GM10266 (cell line): ENCODE results near the gene ESR1.

ENCODE experiments used
- DNase-seq: peaks from one replicate; pipeline ENCODE4 v3.0.0; 2012; ENCODE audit errors: extremely low spot score
- TF ChIP-seq, protein P1 (sequence below): IDR thresholded peaks from 2 replicates; pipeline ENCODE4 v1.5.1; 2012; ENCODE audit warnings: mild to moderate bottlenecking, low read depth; ENCODE audit not compliant: control insufficient read depth, insufficient read depth; ENCODE audit errors: missing control alignments

Gene ESR1

GRCh38 chr6:152122434-152122833 lies 315.0 kb downstream of the ESR1 start:
- TF ChIP-seq, protein P1, sequence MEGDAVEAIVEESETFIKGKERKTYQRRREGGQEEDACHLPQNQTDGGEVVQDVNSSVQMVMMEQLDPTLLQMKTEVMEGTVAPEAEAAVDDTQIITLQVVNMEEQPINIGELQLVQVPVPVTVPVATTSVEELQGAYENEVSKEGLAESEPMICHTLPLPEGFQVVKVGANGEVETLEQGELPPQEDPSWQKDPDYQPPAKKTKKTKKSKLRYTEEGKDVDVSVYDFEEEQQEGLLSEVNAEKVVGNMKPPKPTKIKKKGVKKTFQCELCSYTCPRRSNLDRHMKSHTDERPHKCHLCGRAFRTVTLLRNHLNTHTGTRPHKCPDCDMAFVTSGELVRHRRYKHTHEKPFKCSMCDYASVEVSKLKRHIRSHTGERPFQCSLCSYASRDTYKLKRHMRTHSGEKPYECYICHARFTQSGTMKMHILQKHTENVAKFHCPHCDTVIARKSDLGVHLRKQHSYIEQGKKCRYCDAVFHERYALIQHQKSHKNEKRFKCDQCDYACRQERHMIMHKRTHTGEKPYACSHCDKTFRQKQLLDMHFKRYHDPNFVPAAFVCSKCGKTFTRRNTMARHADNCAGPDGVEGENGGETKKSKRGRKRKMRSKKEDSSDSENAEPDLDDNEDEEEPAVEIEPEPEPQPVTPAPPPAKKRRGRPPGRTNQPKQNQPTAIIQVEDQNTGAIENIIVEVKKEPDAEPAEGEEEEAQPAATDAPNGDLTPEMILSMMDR = no peak

GRCh38 chr6:152123076-152123475 lies 315.6 kb downstream of the ESR1 start:
- no peak for DNase-seq
- TF ChIP-seq, protein P1 = no peak

More at GRCh38 chr6:152122434-152122833, 315.0 kb downstream of the ESR1 start:
- DNase-seq = no peak

DNA sequence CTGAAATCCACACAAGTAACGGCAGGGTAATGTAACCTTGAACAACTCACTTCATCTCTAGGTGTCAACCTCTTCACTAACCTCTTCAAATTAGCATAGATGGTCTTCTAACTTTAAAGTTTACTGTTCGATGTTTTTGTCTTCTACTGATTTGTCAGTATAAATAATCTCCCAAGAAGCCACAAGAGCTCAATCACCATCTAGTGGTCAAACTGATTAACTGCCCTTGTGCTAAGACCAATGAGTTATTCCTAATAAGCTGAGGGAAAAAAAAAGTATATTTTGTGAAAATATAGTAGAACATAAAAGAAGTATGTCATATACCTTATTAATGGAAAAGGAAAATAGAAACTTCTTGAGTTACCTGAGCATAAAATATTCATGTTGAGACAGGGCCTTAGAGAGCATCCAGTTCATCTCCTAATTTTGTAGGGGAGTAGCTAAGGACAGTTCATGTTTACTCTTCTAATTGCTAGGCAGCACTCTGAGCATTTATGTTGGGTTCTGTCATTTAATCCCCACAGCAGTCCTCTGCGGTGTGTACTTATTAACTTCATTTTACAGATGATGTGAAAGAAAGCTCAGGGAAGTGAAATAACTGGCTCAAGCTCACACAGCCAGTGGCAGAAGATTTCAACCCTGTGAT lies 317.1 kb downstream of the ESR1 start:
- TF ChIP-seq, protein P1 = peak; percentile 68
- DNase-seq = peak; percentile 49

DNA sequence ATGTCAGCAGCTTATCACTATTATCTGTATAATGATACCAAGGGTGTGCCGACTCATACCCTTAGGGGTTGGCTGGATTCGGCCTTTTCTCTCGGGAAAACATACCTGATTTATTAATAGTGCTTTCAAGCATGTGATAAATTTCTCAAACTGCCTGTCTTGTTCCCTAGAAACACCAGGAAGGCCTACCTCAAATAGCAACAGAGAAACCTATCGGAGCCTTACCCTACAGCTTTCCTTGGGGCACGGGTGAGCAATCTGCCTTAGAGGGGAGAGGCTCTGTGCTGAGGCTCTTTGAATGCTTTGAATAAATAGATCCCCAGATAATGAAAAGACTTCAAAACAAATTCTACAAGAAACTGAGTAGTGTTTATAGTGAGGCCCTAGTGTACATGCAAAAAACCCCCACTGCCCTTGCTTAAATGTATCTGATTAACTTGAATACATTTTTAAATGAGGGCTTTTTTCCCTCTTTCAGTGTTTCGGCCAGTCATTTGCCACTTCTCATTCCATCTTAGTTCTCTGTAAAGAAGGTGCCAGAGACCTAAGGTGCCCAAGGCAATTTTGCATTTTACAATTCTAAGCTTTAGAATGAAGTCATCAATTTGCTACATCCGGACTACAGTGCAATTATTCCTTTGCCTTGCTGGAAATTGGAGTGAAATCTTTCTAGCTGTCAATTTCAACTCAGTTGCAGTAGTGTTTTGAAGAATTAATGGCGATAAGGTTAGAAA lies 320.1 kb downstream of the ESR1 start:
- TF ChIP-seq, protein P1 = no peak
- no peak for DNase-seq

DNA sequence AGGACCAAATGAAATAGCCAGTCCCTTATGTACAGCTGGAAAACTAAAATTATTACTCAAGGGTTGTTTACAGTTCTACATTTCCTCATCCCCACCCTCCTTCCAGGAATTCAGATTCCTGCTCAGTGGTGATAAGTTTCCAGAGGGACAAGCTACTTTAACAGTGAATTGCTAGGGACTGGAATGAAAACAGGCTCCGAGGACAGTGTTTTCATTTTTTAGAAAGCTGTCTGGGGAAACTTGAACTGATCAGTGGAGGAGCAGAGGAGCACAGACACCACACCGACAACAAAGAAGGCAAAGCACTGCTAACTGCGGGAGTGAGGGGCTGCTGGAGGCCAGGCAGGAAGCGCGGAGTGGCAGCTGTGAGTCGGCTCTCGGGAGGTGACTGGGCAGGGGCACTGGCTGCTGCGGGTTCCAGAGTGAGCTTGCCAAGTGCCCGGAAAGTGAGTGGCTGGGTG lies 322.2 kb downstream of the ESR1 start:
- TF ChIP-seq, protein P1 = no peak
- no peak for DNase-seq

DNA sequence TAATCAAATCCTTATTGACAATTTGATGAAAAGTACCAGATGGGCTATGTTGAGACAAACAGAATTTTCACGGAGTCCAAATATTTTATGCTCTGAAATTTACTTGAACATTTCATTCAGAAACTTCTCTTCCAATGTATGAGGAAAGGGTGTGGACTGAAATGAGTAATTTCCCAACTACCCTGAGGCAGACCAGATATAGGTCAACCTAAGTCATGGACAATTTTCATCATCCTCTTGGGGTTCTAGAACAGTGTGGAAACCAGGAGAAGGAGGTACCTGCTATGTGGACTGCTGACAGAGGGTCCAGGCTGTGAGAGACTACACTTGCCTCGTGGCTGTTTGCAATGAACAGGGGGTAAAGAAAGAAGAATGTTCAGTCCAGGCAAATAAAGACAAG lies 323.0 kb downstream of the ESR1 start:
- no peak for DNase-seq
- TF ChIP-seq, protein P1 = no peak
